Osteoblast (primary cell): ENCODE results near the gene MAPK12. TPM values are rescaled to one million over a fixed set of nuclear protein-coding genes. Genes with fewer than 3 reads are reported as not detected.

Experiments used
- DNase-seq: peaks from one replicate; pipeline ENCODE4 v3.0.0; 2011; ENCODE audit warnings: low spot score, mixed read lengths; ENCODE audit not compliant: insufficient read length; ENCODE audit errors: missing footprints
- H2AFZ ChIP-seq: 2 replicates; pipeline ENCODE4 v1.6.0; 2011; ENCODE audit warnings: mild to moderate bottlenecking, low read length
- H3K27ac ChIP-seq: 2 replicates; pipeline ENCODE4 v1.5.1; 2011; ENCODE audit warnings: mild to moderate bottlenecking, low read depth, low read length, moderate library complexity
- H3K27me3 ChIP-seq: 2 replicates; pipeline ENCODE4 v1.6.0; 2012; ENCODE audit warnings: mild to moderate bottlenecking, control low read depth, inconsistent platforms, low read length, moderate library complexity; ENCODE audit not compliant: insufficient read depth
- H3K36me3 ChIP-seq: 2 replicates; pipeline ENCODE4 v1.5.1; 2011; ENCODE audit warnings: mild to moderate bottlenecking, low read length, control low read depth, moderate library complexity; ENCODE audit not compliant: insufficient read depth
- H3K4me1 ChIP-seq: 2 replicates; pipeline ENCODE4 v1.5.1; 2011; ENCODE audit warnings: mild to moderate bottlenecking, low read length, control low read depth, moderate library complexity; ENCODE audit not compliant: insufficient read depth
- H3K4me2 ChIP-seq: 2 replicates; pipeline ENCODE4 v1.6.0; 2011; ENCODE audit warnings: mild to moderate bottlenecking, low read length; ENCODE audit not compliant: insufficient read depth
- H3K4me3 ChIP-seq: fragments of 200-600 bp; sonication (generic); 3 replicates; pipeline ENCODE4 v1.5.1; 2012; ENCODE audit warnings: mild to moderate bottlenecking, low read length, inconsistent platforms; ENCODE audit not compliant: insufficient read depth
- H3K79me2 ChIP-seq: 2 replicates; pipeline ENCODE4 v1.6.0; 2012; ENCODE audit warnings: mild to moderate bottlenecking, low read length, control low read depth, inconsistent platforms; ENCODE audit not compliant: insufficient read depth
- H3K9me3 ChIP-seq: 2 replicates; pipeline ENCODE4 v1.5.1; 2011; ENCODE audit warnings: low read depth, low read length, control low read depth
- H4K20me1 ChIP-seq: 2 replicates; pipeline ENCODE4 v1.6.0; 2012; ENCODE audit warnings: mild to moderate bottlenecking, low read length, control low read depth; ENCODE audit not compliant: insufficient read depth
- CTCF ChIP-seq: IDR thresholded peaks from 2 replicates; pipeline ENCODE4 v1.5.1; 2011; ENCODE audit warnings: mild to moderate bottlenecking, low read depth, low read length, moderate library complexity; ENCODE audit errors: extremely low read depth
- total RNA-seq: library from RNA; depleted of rRNA; stranded (reverse); fragments of >200 nt; gene quantifications from 2 replicates; pipeline ENCODE4 v1.2.3, GENCODE V29; 2012

MAPK12 gene
- total RNA-seq, 1 donor = 34.0 TPM

- TF ChIP-seq CTCF = no peak
- Histone ChIP-seq H3K4me1 (no peaks in the 10 kb centered on the region), H3K4me3 (no peak overlapping the region), H2AFZ (no peak overlapping the region), H3K9me3 (no peaks in the 10 kb centered on the region), H3K4me2 (no peak overlapping the region), H4K20me1 (peaks cover 17% of the 10 kb centered on the region), H3K79me2 (peaks cover 4% of the 10 kb centered on the region), H3K36me3 (peaks cover 62% of the 10 kb centered on the region), H3K27ac (no peak overlapping the region), H3K27me3 (no peaks in the 10 kb centered on the region)
- DNase-seq = peak; percentile 77
Observed at GRCh38 chr22:50219800-50220602, 41.5 kb downstream of the MAPK12 start.

GRCh38 chr22:50218996-50219727 is 42.3 kb downstream of the MAPK12 start:
- Histone ChIP-seq H3K4me2 (no peak overlapping the region), H3K4me3 (no peak overlapping the region), H3K27me3 (no peaks in the 10 kb centered on the region), H4K20me1 (peaks cover 20% of the 10 kb centered on the region), H3K79me2 (peaks cover 10% of the 10 kb centered on the region), H3K36me3 (peaks cover 64% of the 10 kb centered on the region), H3K27ac (no peak overlapping the region), H3K4me1 (no peaks in the 10 kb centered on the region), H3K9me3 (no peaks in the 10 kb centered on the region), H2AFZ (no peak overlapping the region)
- no peak for TF ChIP-seq CTCF
- DNase-seq = peak; percentile 96

GRCh38 chr22:50218153-50218995 is 43.1 kb downstream of the MAPK12 start:
- TF ChIP-seq CTCF = no peak
- peaks cover 15% of the 10 kb centered on the region for H3K79me2 ChIP-seq
- H3K4me1 ChIP-seq = no peaks in the 10 kb centered on the region
- DNase-seq = no peak
- no peak overlapping the region for H3K4me3 ChIP-seq
- no peak overlapping the region for H3K27ac ChIP-seq
- H3K9me3 ChIP-seq = no peaks in the 10 kb centered on the region
- H2AFZ ChIP-seq = no peak overlapping the region
- no peaks in the 10 kb centered on the region for H3K27me3 ChIP-seq
- H3K36me3 ChIP-seq = peaks cover 65% of the 10 kb centered on the region
- H3K4me2 ChIP-seq = no peak overlapping the region
- H4K20me1 ChIP-seq = peaks cover 21% of the 10 kb centered on the region
